Measurements from ENCODE around the gene LRRC25. TPM values are rescaled to one million over a fixed set of nuclear protein-coding genes. Genes with fewer than 3 reads are reported as not detected.
"Not testable (repeated sequence)": the region's sequence is repeated elsewhere in the genome, so short reads cannot be mapped to it uniquely, and the experiment has no call there.

The LRRC25 gene
- total RNA-seq, 1 experiment from 2014 or later = 0.31 TPM

DNA sequence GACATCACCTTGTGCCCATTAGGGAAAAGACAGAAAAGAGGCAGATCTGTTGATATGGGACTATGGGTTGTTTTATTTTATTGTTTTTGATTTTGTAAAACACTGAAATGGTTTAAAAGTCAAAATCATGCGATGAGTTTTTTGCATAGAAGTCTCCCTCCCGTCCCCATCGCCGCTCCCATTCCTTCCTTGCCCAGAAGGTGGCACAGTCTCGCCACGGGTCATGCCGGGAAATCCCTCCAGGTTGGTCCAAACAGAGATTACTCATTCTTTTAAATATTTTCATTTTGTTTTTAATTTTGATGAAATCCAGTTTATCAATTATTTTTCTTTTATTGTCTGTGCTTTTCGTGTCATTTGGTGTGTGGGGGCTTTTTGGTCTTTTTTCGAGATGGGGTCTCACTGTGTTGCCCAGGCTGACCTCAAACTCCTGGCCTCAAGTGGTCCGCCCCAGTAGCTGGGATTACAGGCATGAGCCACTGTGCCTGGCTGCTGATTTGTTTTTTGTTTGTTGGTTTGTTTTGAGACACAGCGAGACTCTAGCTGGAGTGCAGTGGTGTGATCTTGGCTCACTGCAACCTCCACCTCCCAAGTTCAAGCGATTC is 47.8 kb downstream of the LRRC25 start (continued):
- TF ChIP-seq GTF2I (CRISPR knock-in tag; conservative IDR thresholded peaks at IDR 0.05) (peak; percentile 58), TP53 (CRISPR knock-in tag; IDR thresholded peaks at IDR 0.05) (no peak), OVOL2 (CRISPR knock-in tag; IDR thresholded peaks at IDR 0.05; ENCODE audit: borderline replicate concordance) (no peak)
- TF ChIP-seq, protein P1, sequence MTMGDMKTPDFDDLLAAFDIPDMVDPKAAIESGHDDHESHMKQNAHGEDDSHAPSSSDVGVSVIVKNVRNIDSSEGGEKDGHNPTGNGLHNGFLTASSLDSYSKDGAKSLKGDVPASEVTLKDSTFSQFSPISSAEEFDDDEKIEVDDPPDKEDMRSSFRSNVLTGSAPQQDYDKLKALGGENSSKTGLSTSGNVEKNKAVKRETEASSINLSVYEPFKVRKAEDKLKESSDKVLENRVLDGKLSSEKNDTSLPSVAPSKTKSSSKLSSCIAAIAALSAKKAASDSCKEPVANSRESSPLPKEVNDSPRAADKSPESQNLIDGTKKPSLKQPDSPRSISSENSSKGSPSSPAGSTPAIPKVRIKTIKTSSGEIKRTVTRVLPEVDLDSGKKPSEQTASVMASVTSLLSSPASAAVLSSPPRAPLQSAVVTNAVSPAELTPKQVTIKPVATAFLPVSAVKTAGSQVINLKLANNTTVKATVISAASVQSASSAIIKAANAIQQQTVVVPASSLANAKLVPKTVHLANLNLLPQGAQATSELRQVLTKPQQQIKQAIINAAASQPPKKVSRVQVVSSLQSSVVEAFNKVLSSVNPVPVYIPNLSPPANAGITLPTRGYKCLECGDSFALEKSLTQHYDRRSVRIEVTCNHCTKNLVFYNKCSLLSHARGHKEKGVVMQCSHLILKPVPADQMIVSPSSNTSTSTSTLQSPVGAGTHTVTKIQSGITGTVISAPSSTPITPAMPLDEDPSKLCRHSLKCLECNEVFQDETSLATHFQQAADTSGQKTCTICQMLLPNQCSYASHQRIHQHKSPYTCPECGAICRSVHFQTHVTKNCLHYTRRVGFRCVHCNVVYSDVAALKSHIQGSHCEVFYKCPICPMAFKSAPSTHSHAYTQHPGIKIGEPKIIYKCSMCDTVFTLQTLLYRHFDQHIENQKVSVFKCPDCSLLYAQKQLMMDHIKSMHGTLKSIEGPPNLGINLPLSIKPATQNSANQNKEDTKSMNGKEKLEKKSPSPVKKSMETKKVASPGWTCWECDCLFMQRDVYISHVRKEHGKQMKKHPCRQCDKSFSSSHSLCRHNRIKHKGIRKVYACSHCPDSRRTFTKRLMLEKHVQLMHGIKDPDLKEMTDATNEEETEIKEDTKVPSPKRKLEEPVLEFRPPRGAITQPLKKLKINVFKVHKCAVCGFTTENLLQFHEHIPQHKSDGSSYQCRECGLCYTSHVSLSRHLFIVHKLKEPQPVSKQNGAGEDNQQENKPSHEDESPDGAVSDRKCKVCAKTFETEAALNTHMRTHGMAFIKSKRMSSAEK (CRISPR knock-in tag; IDR thresholded peaks at IDR 0.05; ENCODE audit: borderline replicate concordance) = no peak

DNA sequence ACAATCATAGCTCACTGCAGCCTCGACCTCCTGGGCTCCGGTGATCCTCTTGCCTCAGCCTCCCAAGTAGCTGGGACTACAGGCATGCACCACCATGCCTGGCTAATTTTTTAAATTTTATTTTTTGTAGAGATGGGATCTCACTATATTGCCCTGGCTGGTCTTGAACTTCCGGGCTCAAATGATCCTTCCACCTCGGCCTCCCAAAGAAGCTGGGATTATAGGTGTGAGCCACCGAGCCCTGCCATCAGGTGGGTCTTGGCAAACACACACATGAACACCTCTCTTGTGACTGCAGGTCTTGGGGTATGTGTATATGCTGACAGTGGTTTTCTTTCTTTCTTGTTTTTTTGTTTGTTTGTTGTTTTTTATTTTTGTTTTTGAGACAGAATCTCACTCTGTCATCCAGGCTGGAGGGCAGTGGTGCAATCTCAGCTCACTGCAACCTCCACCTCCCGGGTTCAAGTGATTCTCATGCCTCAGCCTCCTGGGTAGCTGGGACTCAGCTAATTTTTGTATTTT is 48.5 kb downstream of the LRRC25 start:
- H3K27me3 Mint-ChIP-seq (ENCODE audit: low read depth); DNase-seq (ENCODE audit: low spot score); POLR2A ChIA-PET; H3K9me3 Mint-ChIP-seq; H3K27ac Mint-ChIP-seq; H3K4me3 Mint-ChIP-seq; ATAC-seq: not testable (repeated sequence)
- Mint-ChIP-seq H3K36me3 (peaks cover 28% of the 10 kb centered on the region), H3K4me1 (peaks cover 34% of the 10 kb centered on the region)
- peak; percentile 44; the same call in 1 of the 2 replicates for TF ChIP-seq ZNF121 (CRISPR knock-in tag; IDR thresholded peaks at IDR 0.05)
- CTCF ChIA-PET = interaction anchor here (0.5 to 2.7 kb wide), 13 partner anchors 9 to 164 kb away, joined by 3 to 25 read pairs (median 5); partner anchors contain the start of genes GDF15 and RAB3A

DNA sequence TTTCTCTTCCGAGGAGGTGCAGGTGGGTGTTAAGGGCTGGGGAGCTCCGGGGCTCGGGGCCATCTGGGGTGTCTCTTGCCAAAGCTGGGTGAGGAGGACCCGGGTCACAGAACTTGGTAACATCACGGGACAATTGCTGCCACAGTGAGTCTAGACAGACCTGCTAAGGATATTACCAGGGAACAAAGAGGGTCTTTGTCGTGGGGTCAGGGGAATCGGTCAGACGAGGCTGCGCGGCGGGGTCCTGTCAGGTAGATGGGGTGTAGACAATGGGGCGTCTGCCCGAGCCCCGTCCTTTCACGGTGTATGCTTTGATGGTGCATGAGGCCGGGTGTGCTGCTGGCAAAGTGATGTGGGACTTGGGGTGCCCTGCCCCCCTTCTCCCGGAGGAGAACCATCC is 49.3 kb downstream of the LRRC25 start:
- ChIA-PET POLR2A (no interaction called here), CTCF (interaction anchor here (0.6 to 2.7 kb wide), 5 partner anchors 38 to 241 kb away, joined by 3 to 25 read pairs (median 12); partner anchors contain the start of genes GDF15 and SSBP4)
- H3K36me3 Mint-ChIP-seq = peaks cover 22% of the 10 kb centered on the region
- no peak for DNase-seq (ENCODE audit: low spot score)
- ATAC-seq = no peak
- H3K27ac Mint-ChIP-seq = peak overlapping the region; percentile 72; the same call in 1 of the 2 replicates
- H3K4me1 Mint-ChIP-seq = peaks cover 38% of the 10 kb centered on the region
- no peaks in the 10 kb centered on the region for H3K9me3 Mint-ChIP-seq
- H3K27me3 Mint-ChIP-seq (ENCODE audit: low read depth) = no peaks in the 10 kb centered on the region
- no peak overlapping the region for H3K4me3 Mint-ChIP-seq
- TF ChIP-seq FOXP1 (CRISPR knock-in tag; IDR thresholded peaks at IDR 0.05; ENCODE audit: borderline replicate concordance) = no peak
- no peak for TF ChIP-seq ZBTB21 (CRISPR knock-in tag; IDR thresholded peaks at IDR 0.05; ENCODE audit: borderline replicate concordance)
- TF ChIP-seq ZNF416 (CRISPR knock-in tag; IDR thresholded peaks at IDR 0.05) = no peak
- TF ChIP-seq MYBL2 (CRISPR knock-in tag; IDR thresholded peaks at IDR 0.05) = no peak
- TF ChIP-seq ZNF423 (CRISPR knock-in tag; IDR thresholded peaks at IDR 0.05) = no peak
- TF ChIP-seq, protein P2, sequence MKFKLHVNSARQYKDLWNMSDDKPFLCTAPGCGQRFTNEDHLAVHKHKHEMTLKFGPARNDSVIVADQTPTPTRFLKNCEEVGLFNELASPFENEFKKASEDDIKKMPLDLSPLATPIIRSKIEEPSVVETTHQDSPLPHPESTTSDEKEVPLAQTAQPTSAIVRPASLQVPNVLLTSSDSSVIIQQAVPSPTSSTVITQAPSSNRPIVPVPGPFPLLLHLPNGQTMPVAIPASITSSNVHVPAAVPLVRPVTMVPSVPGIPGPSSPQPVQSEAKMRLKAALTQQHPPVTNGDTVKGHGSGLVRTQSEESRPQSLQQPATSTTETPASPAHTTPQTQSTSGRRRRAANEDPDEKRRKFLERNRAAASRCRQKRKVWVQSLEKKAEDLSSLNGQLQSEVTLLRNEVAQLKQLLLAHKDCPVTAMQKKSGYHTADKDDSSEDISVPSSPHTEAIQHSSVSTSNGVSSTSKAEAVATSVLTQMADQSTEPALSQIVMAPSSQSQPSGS (CRISPR knock-in tag; IDR thresholded peaks at IDR 0.05; ENCODE audit: borderline replicate concordance, low read depth) = no peak
- TF ChIP-seq, protein P3, sequence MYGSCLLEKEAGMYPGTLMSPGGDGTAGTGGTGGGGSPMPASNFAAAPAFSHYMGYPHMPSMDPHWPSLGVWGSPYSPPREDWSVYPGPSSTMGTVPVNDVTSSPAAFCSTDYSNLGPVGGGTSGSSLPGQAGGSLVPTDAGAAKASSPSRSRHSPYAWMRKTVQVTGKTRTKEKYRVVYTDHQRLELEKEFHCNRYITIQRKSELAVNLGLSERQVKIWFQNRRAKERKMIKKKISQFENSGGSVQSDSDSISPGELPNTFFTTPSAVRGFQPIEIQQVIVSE (CRISPR knock-in tag; IDR thresholded peaks at IDR 0.05; ENCODE audit: borderline replicate concordance) = no peak
- no peak for TF ChIP-seq GABPB1 (CRISPR knock-in tag; IDR thresholded peaks at IDR 0.05)
- TF ChIP-seq JAZF1 (CRISPR knock-in tag; IDR thresholded peaks at IDR 0.05) = no peak
- TF ChIP-seq, protein P4, sequence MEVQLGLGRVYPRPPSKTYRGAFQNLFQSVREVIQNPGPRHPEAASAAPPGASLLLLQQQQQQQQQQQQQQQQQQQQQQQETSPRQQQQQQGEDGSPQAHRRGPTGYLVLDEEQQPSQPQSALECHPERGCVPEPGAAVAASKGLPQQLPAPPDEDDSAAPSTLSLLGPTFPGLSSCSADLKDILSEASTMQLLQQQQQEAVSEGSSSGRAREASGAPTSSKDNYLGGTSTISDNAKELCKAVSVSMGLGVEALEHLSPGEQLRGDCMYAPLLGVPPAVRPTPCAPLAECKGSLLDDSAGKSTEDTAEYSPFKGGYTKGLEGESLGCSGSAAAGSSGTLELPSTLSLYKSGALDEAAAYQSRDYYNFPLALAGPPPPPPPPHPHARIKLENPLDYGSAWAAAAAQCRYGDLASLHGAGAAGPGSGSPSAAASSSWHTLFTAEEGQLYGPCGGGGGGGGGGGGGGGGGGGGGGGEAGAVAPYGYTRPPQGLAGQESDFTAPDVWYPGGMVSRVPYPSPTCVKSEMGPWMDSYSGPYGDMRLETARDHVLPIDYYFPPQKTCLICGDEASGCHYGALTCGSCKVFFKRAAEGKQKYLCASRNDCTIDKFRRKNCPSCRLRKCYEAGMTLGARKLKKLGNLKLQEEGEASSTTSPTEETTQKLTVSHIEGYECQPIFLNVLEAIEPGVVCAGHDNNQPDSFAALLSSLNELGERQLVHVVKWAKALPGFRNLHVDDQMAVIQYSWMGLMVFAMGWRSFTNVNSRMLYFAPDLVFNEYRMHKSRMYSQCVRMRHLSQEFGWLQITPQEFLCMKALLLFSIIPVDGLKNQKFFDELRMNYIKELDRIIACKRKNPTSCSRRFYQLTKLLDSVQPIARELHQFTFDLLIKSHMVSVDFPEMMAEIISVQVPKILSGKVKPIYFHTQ (CRISPR knock-in tag; IDR thresholded peaks at IDR 0.05) = no peak
- TF ChIP-seq, protein P5, sequence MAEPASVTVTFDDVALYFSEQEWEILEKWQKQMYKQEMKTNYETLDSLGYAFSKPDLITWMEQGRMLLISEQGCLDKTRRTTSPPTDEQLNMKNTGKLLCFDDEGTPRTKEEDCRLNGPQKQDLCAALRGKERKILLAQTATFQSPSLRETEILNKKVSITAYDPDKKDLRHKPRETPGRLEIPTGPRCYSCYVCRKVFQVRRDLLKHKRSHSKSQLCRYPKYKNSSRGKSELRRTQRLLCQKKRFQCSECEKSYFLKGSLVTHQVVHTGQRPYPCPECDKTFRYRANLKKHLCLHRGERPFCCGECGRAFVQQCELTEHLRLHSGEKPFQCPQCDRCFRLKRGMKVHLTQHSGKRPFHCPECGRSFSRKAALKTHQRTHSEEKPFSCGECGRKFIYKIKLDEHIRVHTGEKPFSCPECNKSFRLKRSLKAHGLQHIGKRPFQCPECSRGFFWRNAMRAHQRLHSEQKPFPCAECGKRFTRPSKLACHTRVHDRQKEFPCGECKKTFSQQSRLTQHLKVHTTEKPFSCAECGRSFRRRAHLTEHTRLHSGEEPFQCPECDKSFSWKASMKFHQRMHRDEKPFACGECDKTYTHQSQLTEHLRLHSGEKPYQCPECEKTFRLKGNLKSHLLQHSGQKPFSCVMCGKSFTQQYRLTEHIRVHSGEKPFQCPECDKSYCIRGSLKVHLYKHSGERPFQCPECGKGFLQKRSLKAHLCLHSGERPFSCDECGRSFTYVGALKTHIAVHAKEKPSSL (CRISPR knock-in tag; conservative IDR thresholded peaks at IDR 0.05) = no peak
- no peak for TF ChIP-seq NFE2L1 (CRISPR knock-in tag; IDR thresholded peaks at IDR 0.05)

Data from WTC11 (cell line).